ENCODE measurements around the gene IKZF5.

The IKZF5 gene

GRCh38 chr10:123008355-123009104, at the start of gene IKZF5, which contains the start of gene ACADSB:
Gene IKZF5, minus strand, starts transcription at chr10:123008795. Its CDS starts 10,170 bp downstream, at chr10:122998625.
Gene ACADSB, plus strand, starts transcription at chr10:123009006. Its CDS starts 24 bp downstream, at chr10:123009030.
- peak; percentile 59 to 76 for DNase-seq

- no peak for DNase-seq
Observed at GRCh38 chr10:123057968-123058367, 49.4 kb upstream of the IKZF5 start.

- no peak for DNase-seq
Observed at GRCh38 chr10:123045961-123046731, 37.6 kb upstream of the IKZF5 start.

- no peak for DNase-seq
Observed at GRCh38 chr10:123044391-123044790, 35.8 kb upstream of the IKZF5 start.

- no peak for DNase-seq
Observed at GRCh38 chr10:123043409-123043925, 34.9 kb upstream of the IKZF5 start.

GRCh38 chr10:123042708-123043408, 34.3 kb upstream of the IKZF5 start:
- DNase-seq: no peak

- DNase-seq: no peak
Observed at GRCh38 chr10:123039632-123039930, 31.0 kb upstream of the IKZF5 start.

GRCh38 chr10:123038782-123039631, 30.4 kb upstream of the IKZF5 start:
- no peak for DNase-seq

GRCh38 chr10:123035467-123036086, 27.0 kb upstream of the IKZF5 start:
- DNase-seq: no peak

- DNase-seq: no peak
Observed at GRCh38 chr10:123034332-123034731, 25.7 kb upstream of the IKZF5 start.

GRCh38 chr10:123031124-123031523, 22.5 kb upstream of the IKZF5 start:
- DNase-seq: no peak

- no peak for DNase-seq
Observed at GRCh38 chr10:123027861-123028260, 19.3 kb upstream of the IKZF5 start.

GRCh38 chr10:123026302-123026701, 17.7 kb upstream of the IKZF5 start:
- DNase-seq: no peak

GRCh38 chr10:123024540-123024939, 15.9 kb upstream of the IKZF5 start:
- no peak for DNase-seq

GRCh38 chr10:123021517-123021916, 12.9 kb upstream of the IKZF5 start:
- DNase-seq: no peak

- no peak for DNase-seq
Observed at GRCh38 chr10:123019941-123020703, 11.5 kb upstream of the IKZF5 start.

GRCh38 chr10:123019264-123019663, 10.7 kb upstream of the IKZF5 start:
- DNase-seq: no peak

- DNase-seq: no peak
Observed at GRCh38 chr10:123018531-123018930, 9.9 kb upstream of the IKZF5 start.

GRCh38 chr10:123017421-123018165, 9.0 kb upstream of the IKZF5 start:
- no peak for DNase-seq

- DNase-seq: no peak
Observed at GRCh38 chr10:123016228-123016627, 7.6 kb upstream of the IKZF5 start.
